Activated CD8-positive, alpha-beta memory T cell treated with anti-CD3 and anti-CD28 coated beads, Interleukin-2, amount 50 U/mL, for 48 hours (primary cell): ENCODE results near the gene NUP214.
A peak's percentile ranks its signal among the peaks of the same experiment; 100 is the strongest.
"Not testable (repeated sequence)": the region's sequence is repeated elsewhere in the genome, so short reads cannot be mapped to it uniquely, and the experiment has no call there.

Experiments
- DNase-seq: peaks from one replicate; pipeline ENCODE4 v3.0.0-alpha.2; 2020

NUP214 gene

GRCh38 chr9:131266266-131267229, 141.2 kb downstream of the NUP214 start:
- DNase-seq: peak; percentile 69

- peak; percentile 77 for DNase-seq
Measured at GRCh38 chr9:131270171-131271015, 145.0 kb downstream of the NUP214 start.

GRCh38 chr9:131271016-131271273, 145.6 kb downstream of the NUP214 start:
- not testable (repeated sequence) for DNase-seq

- DNase-seq: no peak
Measured at GRCh38 chr9:131271506-131271931, 146.1 kb downstream of the NUP214 start.

- no peak for DNase-seq
Measured at GRCh38 chr9:131272212-131272611, 146.8 kb downstream of the NUP214 start.

GRCh38 chr9:131273146-131273855, 147.9 kb downstream of the NUP214 start:
- no peak for DNase-seq

GRCh38 chr9:131273856-131274673, 148.7 kb downstream of the NUP214 start:
- DNase-seq: no peak

GRCh38 chr9:131274674-131275331, 149.4 kb downstream of the NUP214 start:
- DNase-seq: no peak

GRCh38 chr9:131275332-131276093, 150.1 kb downstream of the NUP214 start:
- DNase-seq: no peak

GRCh38 chr9:131276094-131276888, 150.9 kb downstream of the NUP214 start, which contains the start of gene FAM78A:
FAM78A (minus strand) TSS chr9:131276510; CDS start chr9:131276179, 331 bp downstream.
- peak; percentile 80 for DNase-seq

- DNase-seq: peak; percentile 71
Measured at GRCh38 chr9:131276891-131277286, 151.5 kb downstream of the NUP214 start.

GRCh38 chr9:131277287-131277909, 152.0 kb downstream of the NUP214 start:
- peak; percentile 64 for DNase-seq

GRCh38 chr9:131277910-131278701, 152.7 kb downstream of the NUP214 start:
- DNase-seq: peak; percentile 82

- DNase-seq: no peak
Measured at GRCh38 chr9:131278702-131279111, 153.3 kb downstream of the NUP214 start.

- DNase-seq: no peak
Measured at GRCh38 chr9:131279196-131279862, 153.9 kb downstream of the NUP214 start.

GRCh38 chr9:131279863-131280570, 154.6 kb downstream of the NUP214 start:
- DNase-seq: no peak

GRCh38 chr9:131280660-131281059, 155.3 kb downstream of the NUP214 start:
- DNase-seq: no peak
